ENCODE data around the gene GFOD1.

- TF ChIP-seq PBX3 (IDR thresholded peaks at IDR 0.05) (no peak), CTCF (IDR thresholded peaks at IDR 0.05) (no peak), SMC3 (IDR thresholded peaks at IDR 0.05) (no peak), POLR2A (IDR thresholded peaks at IDR 0.05; ENCODE audit: low read length) (no peak)
These were observed 147.4 kb downstream of the GFOD1 start for GRCh38 chr6:13339863-13340630.

All from A549 (cell line).